Medulla oblongata (tissue), 1 donor: ENCODE measurements around the gene ALDOC.
A peak's percentile ranks its signal among the peaks of the same experiment; 100 is the strongest.
"Not testable (repeated sequence)": the region's sequence is repeated elsewhere in the genome, so short reads cannot be mapped to it uniquely, and the experiment has no call there.

Source experiments
- DNase-seq: peaks from one replicate; pipeline ENCODE4 v3.0.0-alpha.2; 2015; ENCODE audit errors: extremely low spot score

ALDOC gene

GRCh38 chr17:28582513-28582912 lies 5.8 kb upstream of the ALDOC start:
- no peak for DNase-seq

GRCh38 chr17:28580959-28581358 lies 4.3 kb upstream of the ALDOC start:
- DNase-seq: no peak

GRCh38 chr17:28579526-28579925 lies 2.8 kb upstream of the ALDOC start:
- DNase-seq: no peak

- DNase-seq: no peak
Measured at GRCh38 chr17:28578246-28579195, 1.8 kb upstream of the ALDOC start.

- DNase-seq: no peak
Measured at GRCh38 chr17:28577466-28577824, 750 bp upstream of the ALDOC start.

GRCh38 chr17:28576016-28576415 lies 679 bp downstream of the ALDOC start:
- not testable (repeated sequence) for DNase-seq

GRCh38 chr17:28575126-28575795 lies 1.4 kb downstream of the ALDOC start:
- peak; percentile 84 for DNase-seq

- DNase-seq: no peak
Measured at GRCh38 chr17:28574526-28574925, 2.2 kb downstream of the ALDOC start.

GRCh38 chr17:28573966-28574480 lies 2.7 kb downstream of the ALDOC start:
- no peak for DNase-seq

GRCh38 chr17:28573521-28573920 lies 3.2 kb downstream of the ALDOC start:
- DNase-seq: no peak

- DNase-seq: no peak
Measured at GRCh38 chr17:28573040-28573380, 3.7 kb downstream of the ALDOC start.

- DNase-seq: no peak
Measured at GRCh38 chr17:28572259-28573039, 4.2 kb downstream of the ALDOC start.

- peak; percentile 96 for DNase-seq
Measured at GRCh38 chr17:28571361-28572122, 5.2 kb downstream of the ALDOC start, which contains the start of gene PIGS. Gene PIGS (minus strand): TSS chr17:28571524. CDS start chr17:28571496, 28 bp downstream.

- DNase-seq: peak; percentile 34
Measured at GRCh38 chr17:28570716-28571360, 5.9 kb downstream of the ALDOC start.

GRCh38 chr17:28569446-28569845 lies 7.2 kb downstream of the ALDOC start:
- no peak for DNase-seq

- peak; percentile 47 for DNase-seq
Measured at GRCh38 chr17:28567604-28568003, 9.1 kb downstream of the ALDOC start.

- DNase-seq: no peak
Measured at GRCh38 chr17:28563475-28563874, 13.2 kb downstream of the ALDOC start.

- no peak for DNase-seq
Measured at GRCh38 chr17:28555022-28555421, 21.7 kb downstream of the ALDOC start.

GRCh38 chr17:28554565-28554964 lies 22.1 kb downstream of the ALDOC start:
- DNase-seq: no peak

- DNase-seq: no peak
Measured at GRCh38 chr17:28553000-28553505, 23.6 kb downstream of the ALDOC start.
